CD14-positive monocyte (primary cell): Measurements from ENCODE around the gene KYNU. TPM values are rescaled to one million over a fixed set of nuclear protein-coding genes. Genes with fewer than 3 reads are reported as not detected.

Experiments
- DNase-seq, 3 donors: peaks; one replicate each; pipeline ENCODE4 v3.0.0-alpha.2; 2011 to 2022
- H2AFZ ChIP-seq: 2 replicates; pipeline ENCODE4 v1.6.0; 2012; ENCODE audit warnings: mild to moderate bottlenecking, low read depth, low read length, inconsistent platforms; ENCODE audit not compliant: insufficient read depth, poor library complexity, severe bottlenecking
- H3K27ac ChIP-seq, 2 donors: 1 replicate in 1 of 2; 2 replicates in 1 of 2; pipeline ENCODE4 v1.5.1; 2012 to 2013; ENCODE audit warnings: low read length in 2 of 2, control low read depth in 1 of 2, inconsistent platforms in 1 of 2, low read depth in 1 of 2, mild to moderate bottlenecking in 1 of 2
- H3K27me3 ChIP-seq, 2 donors: one replicate each; pipeline versions ENCODE4 v1.6.0 to v1.6.1; 2011 to 2013; ENCODE audit warnings: low read length in 2 of 2; ENCODE audit not compliant: control insufficient read depth in 2 of 2, insufficient read depth in 2 of 2
- H3K36me3 ChIP-seq, 2 donors: replicated peaks in 1 of 2; 1 replicate in 1 of 2; 2 replicates in 1 of 2; pipeline versions ENCODE4 v1.5.1 to v1.6.1; 2012 to 2013; ENCODE audit warnings: low read length in 2 of 2, control low read depth in 1 of 2, inconsistent platforms in 1 of 2, mild to moderate bottlenecking in 1 of 2; ENCODE audit not compliant: insufficient read depth in 2 of 2, control insufficient read depth in 1 of 2
- H3K4me1 ChIP-seq, 2 donors: 1 replicate in 1 of 2; 2 replicates in 1 of 2; pipeline versions ENCODE4 v1.5.1 to v1.6.1; 2012 to 2013; ENCODE audit warnings: low read length in 2 of 2, control low read depth in 1 of 2, inconsistent platforms in 1 of 2, mild to moderate bottlenecking in 1 of 2, moderate library complexity in 1 of 2; ENCODE audit not compliant: insufficient read depth in 2 of 2, control insufficient read depth in 1 of 2
- H3K4me2 ChIP-seq: replicated peaks from 2 replicates; pipeline ENCODE3; 2012; ENCODE audit warnings: low read length, moderate library complexity, mild to moderate bottlenecking; ENCODE audit not compliant: poor library complexity, severe bottlenecking; ENCODE audit errors: extremely low read depth
- H3K4me3 ChIP-seq, 3 experiments: fragments of 200-600 bp in 1 of 3; sonication (generic) in 1 of 3; replicated peaks in 1 of 3; 1 replicate in 2 of 3; 2 replicates in 1 of 3; pipeline ENCODE4 v1.5.1; 2011 to 2013; ENCODE audit warnings: low read length in 3 of 3, mild to moderate bottlenecking in 3 of 3, control low read depth in 2 of 3, low read depth in 2 of 3, inconsistent platforms in 1 of 3, moderate library complexity in 1 of 3
- H3K79me2 ChIP-seq: 2 replicates; pipeline ENCODE4 v1.6.0; 2012; ENCODE audit warnings: mild to moderate bottlenecking, control low read depth, inconsistent platforms, low read length, moderate library complexity; ENCODE audit not compliant: insufficient read depth
- H3K9ac ChIP-seq: 2 replicates; pipeline ENCODE4 v1.6.0; 2017; ENCODE audit warnings: low read length, mild to moderate bottlenecking; ENCODE audit not compliant: insufficient read depth, poor library complexity, severe bottlenecking
- H3K9me3 ChIP-seq, 2 donors: replicated peaks in 1 of 2; 1 replicate in 1 of 2; 2 replicates in 1 of 2; pipeline versions ENCODE4 v1.5.1 to v1.6.1; 2012 to 2013; ENCODE audit warnings: low read length in 2 of 2, control low read depth in 1 of 2; ENCODE audit not compliant: control insufficient read depth in 1 of 2, insufficient read depth in 1 of 2
- H4K20me1 ChIP-seq: 2 replicates; pipeline ENCODE4 v1.6.0; 2012; ENCODE audit warnings: mild to moderate bottlenecking, low read length, control low read depth, moderate library complexity; ENCODE audit not compliant: insufficient read depth
- H3K27ac Mint-ChIP-seq, 7 donors: one replicate each; pipeline ENCODE4 v1.8.0; 2020; ENCODE audit warnings: mild to moderate bottlenecking in 7 of 7, mixed read lengths in 7 of 7, moderate library complexity in 6 of 7, inconsistent platforms in 2 of 7
- H3K27me3 Mint-ChIP-seq, 3 donors: one replicate each; pipeline ENCODE4 v1.8.0; 2021 to 2022; ENCODE audit warnings: low read depth in 3 of 3, mild to moderate bottlenecking in 3 of 3, mixed read lengths in 3 of 3, moderate library complexity in 3 of 3, inconsistent platforms in 1 of 3
- H3K36me3 Mint-ChIP-seq, 2 donors: one replicate each; pipeline ENCODE4 v1.8.0; 2020; ENCODE audit warnings: mixed read lengths in 2 of 2, inconsistent platforms in 1 of 2, mild to moderate bottlenecking in 1 of 2
- H3K4me1 Mint-ChIP-seq: one replicate; pipeline ENCODE4 v1.8.0; 2020; ENCODE audit warnings: mild to moderate bottlenecking, mixed read lengths
- H3K4me3 Mint-ChIP-seq, 2 donors: one replicate each; pipeline ENCODE4 v1.8.0; 2020; ENCODE audit warnings: mild to moderate bottlenecking in 2 of 2, mixed read lengths in 2 of 2, moderate library complexity in 1 of 2
- H3K9me3 Mint-ChIP-seq, 7 donors: one replicate each; pipeline ENCODE4 v1.8.0; 2020 to 2022; ENCODE audit warnings: mixed read lengths in 7 of 7, mild to moderate bottlenecking in 6 of 7, moderate library complexity in 6 of 7, inconsistent platforms in 2 of 7
- WGBS: methylation state at CpG from one replicate; pipeline ENCODE4 v1.1.5; 2013; ENCODE audit warnings: missing lambda C conversion rate; ENCODE audit not compliant: insufficient coverage; 5-methylcytosine and 5-hydroxymethylcytosine counted together
- intact Hi-C, 2 donors: fragments of 100-400 bp; cut with micrococcal nuclease; formaldehyde crosslinking; loops; one replicate each; pipeline versions ENCODE4 v1.15.0 to v1.15.1; 2023
- polyA plus RNA-seq, 3 donors: library from polyadenylated mRNA; depleted of rRNA in 1 of 3; unstranded in 2 of 3; stranded (reverse) in 1 of 3; fragments of 300-500 nt in 2 of 3; fragments of >200 nt in 1 of 3; fragmentation: Illumina TruSeq in 2 of 3; gene quantifications; 1 replicate in 2 of 3; 2 replicates in 1 of 3; pipeline ENCODE4 v1.2.3, GENCODE V29; 2012 to 2021
- TF ChIP-seq, protein P1 (sequence below): fragments of 200-600 bp; IDR thresholded peaks from one replicate; pipeline ENCODE4 v1.8.0; 2022; ENCODE audit warnings: antibody characterized with exemption, mild to moderate bottlenecking

KYNU gene
- polyA plus RNA-seq, 3 donors: 40.7 to 132 (median 131) TPM

DNA sequence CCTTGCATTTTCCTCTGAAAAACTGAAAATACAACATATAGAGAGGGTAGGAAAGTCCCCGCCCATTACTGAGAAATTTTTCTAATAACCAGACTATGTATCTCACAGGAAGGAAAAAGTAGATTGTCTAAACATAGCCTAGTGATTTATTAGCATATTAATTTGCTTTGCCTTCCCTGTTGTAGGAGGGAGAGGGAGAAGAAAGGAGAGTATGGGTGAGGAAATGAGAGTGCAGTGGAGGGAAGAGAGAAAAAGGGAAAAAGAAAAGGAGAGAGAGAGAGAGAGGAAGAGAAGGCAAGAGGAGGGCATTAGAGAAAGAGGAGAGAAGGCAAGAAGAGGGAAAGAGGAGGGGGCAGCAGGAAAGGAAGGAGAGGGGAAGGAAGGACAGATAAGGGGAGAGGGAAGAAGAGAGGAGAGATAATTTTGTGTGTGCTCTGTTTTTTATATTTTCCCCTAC, 3.6 kb upstream of the KYNU start:
- H3K4me1 Mint-ChIP-seq: peaks cover 69% of the 10 kb centered on the region
- Histone ChIP-seq H3K9me3 (no peaks in the 10 kb centered on the region), H3K4me1 (peaks cover 72 to 84% of the 10 kb centered on the region in 2 donors), H3K4me2 (peak overlapping the region; percentile 46), H4K20me1 (no peaks in the 10 kb centered on the region), H3K27me3 (no peaks in the 10 kb centered on the region), H3K36me3 (no peaks in the 10 kb centered on the region), H3K4me3 (peak overlapping the region in 1 of 3 experiments; percentile 6), H3K79me2 (peaks cover 16% of the 10 kb centered on the region), H2AFZ (no peak overlapping the region), H3K9ac (peak overlapping the region; percentile 82), H3K27ac (peak overlapping the region; percentile 91 to 100)
- TF ChIP-seq, protein P1, sequence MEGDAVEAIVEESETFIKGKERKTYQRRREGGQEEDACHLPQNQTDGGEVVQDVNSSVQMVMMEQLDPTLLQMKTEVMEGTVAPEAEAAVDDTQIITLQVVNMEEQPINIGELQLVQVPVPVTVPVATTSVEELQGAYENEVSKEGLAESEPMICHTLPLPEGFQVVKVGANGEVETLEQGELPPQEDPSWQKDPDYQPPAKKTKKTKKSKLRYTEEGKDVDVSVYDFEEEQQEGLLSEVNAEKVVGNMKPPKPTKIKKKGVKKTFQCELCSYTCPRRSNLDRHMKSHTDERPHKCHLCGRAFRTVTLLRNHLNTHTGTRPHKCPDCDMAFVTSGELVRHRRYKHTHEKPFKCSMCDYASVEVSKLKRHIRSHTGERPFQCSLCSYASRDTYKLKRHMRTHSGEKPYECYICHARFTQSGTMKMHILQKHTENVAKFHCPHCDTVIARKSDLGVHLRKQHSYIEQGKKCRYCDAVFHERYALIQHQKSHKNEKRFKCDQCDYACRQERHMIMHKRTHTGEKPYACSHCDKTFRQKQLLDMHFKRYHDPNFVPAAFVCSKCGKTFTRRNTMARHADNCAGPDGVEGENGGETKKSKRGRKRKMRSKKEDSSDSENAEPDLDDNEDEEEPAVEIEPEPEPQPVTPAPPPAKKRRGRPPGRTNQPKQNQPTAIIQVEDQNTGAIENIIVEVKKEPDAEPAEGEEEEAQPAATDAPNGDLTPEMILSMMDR: no peak
- H3K4me3 Mint-ChIP-seq: peak overlapping the region in 1 of 2 donors; percentile 78
- peaks cover 0 to 7% (median 2%) of the 10 kb centered on the region in 3 donors for H3K27me3 Mint-ChIP-seq
- peaks cover 0 to 2% (median 0%) of the 10 kb centered on the region in 7 donors for H3K9me3 Mint-ChIP-seq
- WGBS: no CpG with 5 or more reads among the region's 1 CpG
- intact Hi-C loops: no loop called here
- DNase-seq: peak in 1 of 3 donors; percentile 61
- H3K36me3 Mint-ChIP-seq: peaks cover under 1 to 2% of the 10 kb centered on the region in 2 donors
- H3K27ac Mint-ChIP-seq: peak overlapping the region; percentile 99 to 100 (median 100)

DNA sequence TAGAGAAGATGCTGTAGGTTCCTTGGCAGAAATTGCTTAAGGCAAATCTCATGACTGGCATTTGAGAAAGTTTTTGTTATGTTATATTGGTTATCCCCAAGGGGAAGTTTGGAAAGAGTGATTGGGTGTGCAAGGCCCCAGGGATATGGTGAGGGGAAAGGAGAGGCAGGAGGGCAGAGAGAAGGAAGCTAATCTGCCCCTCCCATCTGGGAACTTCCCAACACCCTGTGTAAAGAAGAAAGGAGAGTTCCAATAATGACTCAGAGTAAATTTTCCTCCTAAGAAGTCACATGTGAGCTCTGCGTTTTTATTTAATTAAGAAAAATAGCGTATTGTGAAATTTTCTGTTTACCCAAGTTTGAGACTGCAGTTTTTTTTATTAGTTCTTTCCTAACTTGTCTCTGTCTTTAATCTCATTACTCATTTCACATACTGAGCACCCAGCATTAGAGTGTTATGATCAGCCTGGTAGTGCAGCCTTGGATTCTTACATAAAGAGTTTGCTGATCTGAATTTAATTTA, 3.1 kb upstream of the KYNU start:
- H3K9me3 Mint-ChIP-seq: peaks cover 0 to 2% (median 0%) of the 10 kb centered on the region in 7 donors
- no peaks in the 10 kb centered on the region for H3K27me3 ChIP-seq
- no CpG with 5 or more reads among the region's 2 CpGs for WGBS
- intact Hi-C loops: no loop called here
- peaks cover 72 to 84% of the 10 kb centered on the region in 2 donors for H3K4me1 ChIP-seq
- peaks cover 0 to 2% (median under 1%) of the 10 kb centered on the region in 3 donors for H3K27me3 Mint-ChIP-seq
- H3K9me3 ChIP-seq: no peaks in the 10 kb centered on the region
- H3K27ac Mint-ChIP-seq: peak overlapping the region; percentile 99 to 100 (median 100)
- TF ChIP-seq, protein P1: no peak
- peaks cover 4 to 5% of the 10 kb centered on the region in 2 donors for H3K36me3 Mint-ChIP-seq
- peaks cover 4% of the 10 kb centered on the region for H4K20me1 ChIP-seq
- DNase-seq: peak; percentile 96 to 100 (median 99)
- no peaks in the 10 kb centered on the region for H3K36me3 ChIP-seq
- peak overlapping the region; percentile 46 for H3K4me2 ChIP-seq
- peak overlapping the region; percentile 82 for H3K9ac ChIP-seq
- peak overlapping the region in 1 of 3 experiments; percentile 37 for H3K4me3 ChIP-seq
- H3K27ac ChIP-seq: peak overlapping the region; percentile 91 to 100
- peak overlapping the region in 1 of 2 donors; percentile 78 for H3K4me3 Mint-ChIP-seq
- H3K4me1 Mint-ChIP-seq: peaks cover 69% of the 10 kb centered on the region
- no peak overlapping the region for H2AFZ ChIP-seq
- H3K79me2 ChIP-seq: peaks cover 21% of the 10 kb centered on the region
